ENCODE data around the gene CFDP1.

The CFDP1 gene

DNA sequence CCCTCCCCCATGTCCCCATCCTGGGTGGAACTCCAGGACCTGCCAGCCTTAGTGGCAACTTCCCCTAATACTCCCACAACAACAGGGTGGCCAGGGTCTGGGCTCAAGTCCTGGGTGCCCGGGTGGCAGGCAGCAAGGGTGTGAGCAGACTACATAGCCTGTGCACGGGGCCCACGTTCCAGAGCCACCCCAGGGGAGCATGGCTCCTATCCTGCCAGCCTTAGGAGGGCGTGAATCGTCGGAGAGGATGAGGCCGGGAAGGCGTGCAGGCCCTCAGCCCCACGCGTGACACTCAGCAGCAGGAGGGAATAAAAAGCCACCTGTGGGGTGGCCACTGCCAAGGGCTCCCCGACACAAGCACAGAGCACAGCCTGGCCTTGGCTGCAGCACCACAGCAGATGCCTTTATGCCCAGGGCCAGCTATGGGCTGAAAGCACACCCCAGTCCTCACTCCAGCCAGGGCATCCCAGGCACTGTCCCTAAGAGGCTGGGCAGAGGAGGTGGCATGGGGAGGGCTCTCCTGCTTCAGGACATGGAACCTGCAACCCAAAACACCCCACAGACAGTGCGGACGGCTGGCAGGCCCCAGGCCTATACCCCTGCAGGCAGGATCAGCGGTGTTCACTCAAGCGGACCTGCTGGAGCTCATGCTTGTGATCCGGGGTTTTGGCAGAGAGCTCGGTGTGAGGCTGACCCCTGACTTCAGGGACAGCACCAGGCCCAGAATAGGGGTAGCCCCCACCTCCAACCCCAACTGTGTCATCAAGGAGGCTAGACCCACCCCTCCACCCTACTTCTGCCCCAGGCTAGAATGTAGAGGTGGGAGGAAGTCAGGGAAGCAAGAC lies 184.5 kb downstream of the CFDP1 start:
- no peak for DNase-seq

DNA sequence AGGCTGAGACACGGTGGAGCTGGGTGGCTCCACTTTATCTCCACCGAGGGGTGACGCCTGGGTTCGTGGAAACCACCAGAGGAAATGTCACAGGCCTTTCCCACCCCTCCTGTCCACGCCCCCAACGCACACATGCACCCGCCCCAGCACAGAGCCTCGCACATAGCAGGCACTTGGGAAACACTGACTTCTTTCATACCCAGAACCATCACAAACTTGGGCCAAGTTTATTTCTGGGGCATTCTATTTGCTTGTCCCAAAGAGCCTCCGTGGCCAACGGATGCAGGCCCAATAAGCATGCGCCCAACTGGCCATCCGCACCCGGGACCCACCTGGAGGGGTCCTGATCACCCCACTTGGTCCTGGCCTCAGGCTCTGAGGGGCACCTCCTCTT lies 185.2 kb downstream of the CFDP1 start:
- no peak for DNase-seq

GRCh38 chr16:75247249-75247648 lies 186.1 kb downstream of the CFDP1 start:
- DNase-seq: no peak

- DNase-seq: no peak
Observed at GRCh38 chr16:75246504-75247205, 186.6 kb downstream of the CFDP1 start.

- DNase-seq: peak; percentile 27
Observed at GRCh38 chr16:75244844-75245758, 188.2 kb downstream of the CFDP1 start.

GRCh38 chr16:75244225-75244809 lies 189.0 kb downstream of the CFDP1 start:
- DNase-seq: peak; percentile 39

Measured in inflammatory macrophage treated with lipopolysaccharide for 4 hours (primary cell).